HL-60 (cell line): ENCODE data around the gene DUSP21.

ENCODE experiments used
- SPI1 ChIP-seq: IDR thresholded peaks from 2 replicates; pipeline ENCODE4 v1.6.1; 2012; ENCODE audit warnings: low read depth, mild to moderate bottlenecking, borderline replicate concordance
- TF ChIP-seq, protein P1 (sequence below): IDR thresholded peaks from one replicate; pipeline ENCODE4 v1.5.1; 2011; ENCODE audit warnings: low read length, control low read depth, inconsistent platforms; ENCODE audit not compliant: insufficient read depth
- TF ChIP-seq, protein P2 (sequence below): IDR thresholded peaks from 2 replicates; pipeline ENCODE4 v1.6.1; 2012; ENCODE audit warnings: low read depth; ENCODE audit not compliant: insufficient replicate concordance

DNA sequence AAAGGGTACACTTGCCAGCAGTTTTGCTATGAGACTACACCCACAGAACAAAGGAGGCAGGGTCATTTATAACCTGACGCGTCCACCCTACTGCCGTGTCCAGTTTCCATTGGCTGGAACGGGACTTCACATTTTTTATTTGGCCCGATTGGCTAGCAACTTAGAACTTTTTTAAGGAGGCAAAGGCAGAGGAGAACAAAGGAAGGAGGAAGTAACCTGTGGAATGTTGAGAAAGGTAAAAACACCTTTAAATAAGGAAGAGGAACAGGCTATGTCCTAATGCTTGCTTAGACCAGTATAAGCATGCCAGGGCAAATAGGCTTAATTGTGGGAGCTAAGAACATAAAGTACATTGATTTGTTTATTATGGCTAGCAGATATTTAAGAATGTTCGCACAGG is 47.8 kb downstream of the DUSP21 start:
- TF ChIP-seq, protein P1, sequence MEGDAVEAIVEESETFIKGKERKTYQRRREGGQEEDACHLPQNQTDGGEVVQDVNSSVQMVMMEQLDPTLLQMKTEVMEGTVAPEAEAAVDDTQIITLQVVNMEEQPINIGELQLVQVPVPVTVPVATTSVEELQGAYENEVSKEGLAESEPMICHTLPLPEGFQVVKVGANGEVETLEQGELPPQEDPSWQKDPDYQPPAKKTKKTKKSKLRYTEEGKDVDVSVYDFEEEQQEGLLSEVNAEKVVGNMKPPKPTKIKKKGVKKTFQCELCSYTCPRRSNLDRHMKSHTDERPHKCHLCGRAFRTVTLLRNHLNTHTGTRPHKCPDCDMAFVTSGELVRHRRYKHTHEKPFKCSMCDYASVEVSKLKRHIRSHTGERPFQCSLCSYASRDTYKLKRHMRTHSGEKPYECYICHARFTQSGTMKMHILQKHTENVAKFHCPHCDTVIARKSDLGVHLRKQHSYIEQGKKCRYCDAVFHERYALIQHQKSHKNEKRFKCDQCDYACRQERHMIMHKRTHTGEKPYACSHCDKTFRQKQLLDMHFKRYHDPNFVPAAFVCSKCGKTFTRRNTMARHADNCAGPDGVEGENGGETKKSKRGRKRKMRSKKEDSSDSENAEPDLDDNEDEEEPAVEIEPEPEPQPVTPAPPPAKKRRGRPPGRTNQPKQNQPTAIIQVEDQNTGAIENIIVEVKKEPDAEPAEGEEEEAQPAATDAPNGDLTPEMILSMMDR, result no peak
- TF ChIP-seq, protein P2, sequence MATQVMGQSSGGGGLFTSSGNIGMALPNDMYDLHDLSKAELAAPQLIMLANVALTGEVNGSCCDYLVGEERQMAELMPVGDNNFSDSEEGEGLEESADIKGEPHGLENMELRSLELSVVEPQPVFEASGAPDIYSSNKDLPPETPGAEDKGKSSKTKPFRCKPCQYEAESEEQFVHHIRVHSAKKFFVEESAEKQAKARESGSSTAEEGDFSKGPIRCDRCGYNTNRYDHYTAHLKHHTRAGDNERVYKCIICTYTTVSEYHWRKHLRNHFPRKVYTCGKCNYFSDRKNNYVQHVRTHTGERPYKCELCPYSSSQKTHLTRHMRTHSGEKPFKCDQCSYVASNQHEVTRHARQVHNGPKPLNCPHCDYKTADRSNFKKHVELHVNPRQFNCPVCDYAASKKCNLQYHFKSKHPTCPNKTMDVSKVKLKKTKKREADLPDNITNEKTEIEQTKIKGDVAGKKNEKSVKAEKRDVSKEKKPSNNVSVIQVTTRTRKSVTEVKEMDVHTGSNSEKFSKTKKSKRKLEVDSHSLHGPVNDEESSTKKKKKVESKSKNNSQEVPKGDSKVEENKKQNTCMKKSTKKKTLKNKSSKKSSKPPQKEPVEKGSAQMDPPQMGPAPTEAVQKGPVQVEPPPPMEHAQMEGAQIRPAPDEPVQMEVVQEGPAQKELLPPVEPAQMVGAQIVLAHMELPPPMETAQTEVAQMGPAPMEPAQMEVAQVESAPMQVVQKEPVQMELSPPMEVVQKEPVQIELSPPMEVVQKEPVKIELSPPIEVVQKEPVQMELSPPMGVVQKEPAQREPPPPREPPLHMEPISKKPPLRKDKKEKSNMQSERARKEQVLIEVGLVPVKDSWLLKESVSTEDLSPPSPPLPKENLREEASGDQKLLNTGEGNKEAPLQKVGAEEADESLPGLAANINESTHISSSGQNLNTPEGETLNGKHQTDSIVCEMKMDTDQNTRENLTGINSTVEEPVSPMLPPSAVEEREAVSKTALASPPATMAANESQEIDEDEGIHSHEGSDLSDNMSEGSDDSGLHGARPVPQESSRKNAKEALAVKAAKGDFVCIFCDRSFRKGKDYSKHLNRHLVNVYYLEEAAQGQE, result no peak
- TF ChIP-seq SPI1, result no peak
